HCT116 (cell line): ENCODE results near the gene TNFRSF21. TPM values are rescaled to one million over a fixed set of nuclear protein-coding genes. Genes with fewer than 3 reads are reported as not detected.

ENCODE experiments used
- ATAC-seq: fragments of 200-7000 bp; cut with Tn5 transposase; 2 replicates; pipeline ENCODE4 v1.9.1; 2020; ENCODE audit warnings: mild to moderate bottlenecking, moderate library complexity
- BruUV-seq: library from RNA; stranded (reverse); fragments of 400-500 nt; replicated peaks from 2 replicates; lab custom pipeline; 2021; lab: Mats Ljungman, UMichigan
- CTCF ChIA-PET: fragments of 300-600 bp; sonication (Branson Sonifier 250); formaldehyde crosslinking; loops from one replicate; lab custom pipeline; 2021; ENCODE audit warnings: antibody characterized with exemption; lab: Charles Lee
- POLR2A ChIA-PET: fragments of 300-600, 350-600 bp; sonication (Branson Sonifier 250); formaldehyde crosslinking; loops from one replicate; lab custom pipeline; 2021; ENCODE audit warnings: antibody characterized with exemption; lab: Charles Lee
- RAD21 ChIA-PET, 2 experiments: fragments of 300-600 bp; sonication (Branson Sonifier 250); formaldehyde crosslinking; loops; one replicate each; lab custom pipeline; 2023; ENCODE audit warnings: low total read pairs in 2 of 2; ENCODE audit not compliant: uncharacterized antibody in 2 of 2, unreplicated experiment in 2 of 2, low non-redundant PET in 1 of 2; lab: Charles Lee
- DNase-seq: peaks from one replicate; pipeline ENCODE4 v3.0.0-alpha.2; 2010; ENCODE audit warnings: low read depth, low spot score
- H2AFZ ChIP-seq: fragments of 200-600 bp; shearing (Covaris generic), sonication (generic); 2 replicates; pipeline ENCODE4 v1.6.1; 2017; ENCODE audit warnings: low read depth, mixed run types, mixed read lengths, antibody characterized with exemption, low read length; ENCODE audit not compliant: poor library complexity, severe bottlenecking
- H3K27ac ChIP-seq: 2 replicates; pipeline ENCODE4 v1.5.1; 2012; ENCODE audit warnings: low read depth, low read length
- H3K27me3 ChIP-seq: fragments of 200-600 bp; sonication (generic); 2 replicates; pipeline ENCODE4 v1.6.1; 2016; ENCODE audit warnings: mixed run types, low read length, mixed read lengths; ENCODE audit not compliant: insufficient read depth
- H3K36me3 ChIP-seq, 2 experiments: fragments of 200-500 bp in 1 of 2; fragments of 200-600 bp in 1 of 2; sonication (Bioruptor generic) in 1 of 2; sonication (generic) in 1 of 2; 2 replicates each; pipeline versions ENCODE4 v1.5.1 to v1.6.1; 2014 to 2016; ENCODE audit warnings: low read length in 2 of 2, inconsistent platforms in 1 of 2, mixed read lengths in 1 of 2, mixed run types in 1 of 2; ENCODE audit not compliant: insufficient read depth in 2 of 2, control insufficient read depth in 1 of 2
- H3K4me1 ChIP-seq, 2 experiments: fragments of 200-600 bp in 1 of 2; sonication (generic) in 1 of 2; 2 replicates each; pipeline versions ENCODE4 v1.5.1 to v1.6.1; 2012 to 2017; ENCODE audit warnings: low read length in 2 of 2, inconsistent platforms in 1 of 2, mild to moderate bottlenecking in 1 of 2, mixed read lengths in 1 of 2, mixed run types in 1 of 2, moderate library complexity in 1 of 2; ENCODE audit not compliant: insufficient read depth in 2 of 2, control insufficient read depth in 1 of 2
- H3K4me2 ChIP-seq: fragments of 200-600 bp; sonication (generic); 2 replicates; pipeline ENCODE4 v1.6.1; 2017; ENCODE audit warnings: mixed run types, low read length, mixed read lengths
- H3K4me3 ChIP-seq, 2 experiments: fragments of 200-600 bp in 1 of 2; sonication (generic) in 1 of 2; replicated peaks in 1 of 2; 2 replicates each; pipeline ENCODE4 v1.5.1; 2011 to 2016; ENCODE audit warnings: low read length in 2 of 2, control low read depth in 1 of 2, low read depth in 1 of 2, mild to moderate bottlenecking in 1 of 2, mixed read lengths in 1 of 2, mixed run types in 1 of 2
- H3K79me2 ChIP-seq: fragments of 200-600 bp; sonication (generic); 2 replicates; pipeline ENCODE4 v1.6.1; 2017; ENCODE audit warnings: mild to moderate bottlenecking, mixed run types, low read length, moderate library complexity, mixed read lengths; ENCODE audit not compliant: insufficient read depth
- H3K9ac ChIP-seq: fragments of 200-600 bp; sonication (generic); 2 replicates; pipeline ENCODE4 v1.6.1; 2016; ENCODE audit warnings: low read length, mixed read lengths
- H3K9me2 ChIP-seq: fragments of 200-600 bp; sonication (generic), shearing (Covaris generic); 2 replicates; pipeline ENCODE4 v1.6.1; 2017; ENCODE audit warnings: mixed run types, mild to moderate bottlenecking, moderate library complexity; ENCODE audit not compliant: insufficient read depth
- H3K9me3 ChIP-seq, 2 experiments: fragments of 200-500 bp in 1 of 2; fragments of 200-600 bp in 1 of 2; sonication (Bioruptor generic) in 1 of 2; sonication (generic) in 1 of 2; 2 replicates each; pipeline ENCODE4 v1.6.1; 2014 to 2017; ENCODE audit warnings: low read length in 2 of 2, mixed read lengths in 2 of 2, inconsistent platforms in 1 of 2, low read depth in 1 of 2, mild to moderate bottlenecking in 1 of 2, mixed run types in 1 of 2, moderate library complexity in 1 of 2; ENCODE audit not compliant: control insufficient read depth in 1 of 2, insufficient read depth in 1 of 2
- H4K20me1 ChIP-seq: fragments of 200-600 bp; sonication (generic), shearing (Covaris generic); 2 replicates; pipeline ENCODE4 v1.6.1; 2017; ENCODE audit warnings: mixed run types, mild to moderate bottlenecking, moderate library complexity; ENCODE audit not compliant: insufficient read depth
- CBX3 ChIP-seq: IDR thresholded peaks from 2 replicates; pipeline ENCODE4 v1.6.1; 2012; ENCODE audit warnings: low read depth
- CEBPB ChIP-seq: IDR thresholded peaks from 2 replicates; pipeline ENCODE4 v1.6.1; 2012; ENCODE audit warnings: low read depth
- CTCF ChIP-seq, 3 experiments: fragments of 200-600 bp in 1 of 3; sonication (generic) in 1 of 3; IDR thresholded peaks in 2 of 3; conservative IDR thresholded peaks in 1 of 3; 2 replicates each; pipeline ENCODE4 v1.5.1; 2012 to 2017; ENCODE audit warnings: low read depth in 2 of 3, low read length in 2 of 3, antibody characterized with exemption in 1 of 3, borderline replicate concordance in 1 of 3, control low read depth in 1 of 3, mild to moderate bottlenecking in 1 of 3, mixed read lengths in 1 of 3, mixed run types in 1 of 3, moderate library complexity in 1 of 3; ENCODE audit not compliant: insufficient read depth in 1 of 3
- EGR1 ChIP-seq: IDR thresholded peaks from 2 replicates; pipeline ENCODE4 v1.6.1; 2012; ENCODE audit warnings: low read depth
- ELF1 ChIP-seq: IDR thresholded peaks from 2 replicates; pipeline ENCODE4 v1.6.1; 2012; ENCODE audit warnings: low read depth, borderline replicate concordance
- EZH2 ChIP-seq: fragments of 200-600 bp; sonication (generic); IDR thresholded peaks from 2 replicates; pipeline ENCODE4 v1.6.1; 2017; ENCODE audit warnings: antibody characterized with exemption, mixed run types
- EZH2phosphoT487 ChIP-seq: fragments of 200-600 bp; IDR thresholded peaks from 2 replicates; pipeline ENCODE4 v1.6.1; 2018; ENCODE audit warnings: antibody characterized with exemption, borderline replicate concordance
- FOSL1 ChIP-seq: IDR thresholded peaks from 2 replicates; pipeline ENCODE4 v1.6.1; 2012; ENCODE audit warnings: low read depth
- POLR2AphosphoS5 ChIP-seq: IDR thresholded peaks from 2 replicates; pipeline ENCODE4 v1.6.1; 2011; ENCODE audit warnings: mild to moderate bottlenecking, low read depth, low read length, moderate library complexity
- RAD21 ChIP-seq: IDR thresholded peaks from 2 replicates; pipeline ENCODE4 v1.6.1; 2012; ENCODE audit warnings: low read depth, mild to moderate bottlenecking
- SIN3A ChIP-seq: IDR thresholded peaks from 2 replicates; pipeline ENCODE4 v1.6.1; 2012; ENCODE audit warnings: low read depth
- TCF7L2 ChIP-seq: IDR thresholded peaks from 2 replicates; pipeline ENCODE4 v1.7.0; 2011; ENCODE audit warnings: borderline replicate concordance, inconsistent platforms; ENCODE audit not compliant: insufficient read depth, insufficient read length; ENCODE audit errors: extremely low read depth
- ZFX ChIP-seq: fragments of 450-650 bp; IDR thresholded peaks from 2 replicates; pipeline ENCODE4 v1.6.1; 2017
- ZNF274 ChIP-seq: fragments of 200-500 bp; sonication (Bioruptor generic); IDR thresholded peaks from 2 replicates; pipeline ENCODE4 v1.6.1; 2014; ENCODE audit warnings: mild to moderate bottlenecking, low read depth, low read length, inconsistent platforms
- intact Hi-C: fragments of 100-400 bp; cut with micrococcal nuclease; formaldehyde crosslinking; loops from 2 replicates; pipeline ENCODE4 v1.10.0; 2022
- total RNA-seq: library from RNA; stranded (reverse); gene quantifications from one replicate; pipeline ENCODE4 v1.2.1, GENCODE V29; 2021; ENCODE audit not compliant: unreplicated experiment
- TF ChIP-seq, protein P1 (sequence below): IDR thresholded peaks from 2 replicates; pipeline ENCODE4 v1.6.1; 2012

The TNFRSF21 gene
- total RNA-seq, 1 experiment from 2014 or later: 48.3 TPM

DNA sequence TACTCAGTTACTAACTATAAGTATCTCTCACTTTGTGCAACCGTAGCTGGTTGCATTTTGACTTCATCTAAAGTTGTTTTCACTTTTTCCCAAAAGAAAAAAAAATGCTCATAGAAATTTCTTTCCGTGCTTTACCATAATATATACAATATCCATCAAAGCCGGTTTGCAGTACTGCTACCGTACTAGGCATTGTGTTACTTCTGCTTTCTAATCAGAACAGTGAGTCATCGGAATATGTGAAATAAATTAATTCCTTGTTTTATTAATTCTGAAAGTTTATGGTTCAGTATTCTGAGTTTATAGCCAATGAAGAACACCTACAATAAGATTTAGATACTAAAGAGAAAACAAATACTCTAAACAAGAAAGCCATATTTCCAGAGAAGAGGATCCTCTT lies 72.5 kb downstream of the TNFRSF21 start:
- ChIA-PET RAD21 (no interaction called here), POLR2A (no interaction called here), CTCF (no interaction called here)
- Histone ChIP-seq H3K4me3 (no peak overlapping the region), H3K9me2 (no peaks in the 10 kb centered on the region), H2AFZ (no peak overlapping the region), H3K27me3 (no peaks in the 10 kb centered on the region), H4K20me1 (no peaks in the 10 kb centered on the region), H3K9ac (no peak overlapping the region), H3K27ac (no peak overlapping the region), H3K9me3 (no peaks in the 10 kb centered on the region), H3K4me2 (no peak overlapping the region), H3K79me2 (peaks cover 51% of the 10 kb centered on the region), H3K4me1 (peaks cover 5 to 10% of the 10 kb centered on the region in 2 experiments), H3K36me3 (peaks cover 7 to 9% of the 10 kb centered on the region in 2 experiments; a peak in 3 of 4 replicates)
- ATAC-seq (no peak), DNase-seq (no peak)
- BruUV-seq: no TSS peak
- intact Hi-C loops: no loop called here
- no peak for TF ChIP-seq FOSL1
- no peak for TF ChIP-seq SIN3A
- no peak for TF ChIP-seq CBX3
- TF ChIP-seq, protein P1, sequence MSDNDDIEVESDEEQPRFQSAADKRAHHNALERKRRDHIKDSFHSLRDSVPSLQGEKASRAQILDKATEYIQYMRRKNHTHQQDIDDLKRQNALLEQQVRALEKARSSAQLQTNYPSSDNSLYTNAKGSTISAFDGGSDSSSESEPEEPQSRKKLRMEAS: no peak
- TF ChIP-seq CTCF (IDR thresholded peaks at IDR 0.05 in 2 of 3, conservative IDR thresholded peaks at IDR 0.05 in 1 of 3; ENCODE audit: borderline replicate concordance in 1 of 3, insufficient read depth in 1 of 3, low read depth in 2 of 3, low read length in 2 of 3): no peak
- no peak for TF ChIP-seq EZH2phosphoT487
- no peak for TF ChIP-seq RAD21
- TF ChIP-seq EZH2: no peak
- TF ChIP-seq ELF1: no peak
- no peak for TF ChIP-seq ZNF274
- TF ChIP-seq CEBPB: no peak
- TF ChIP-seq EGR1: no peak
- TF ChIP-seq POLR2AphosphoS5: no peak
- TF ChIP-seq TCF7L2: no peak
- no peak for TF ChIP-seq ZFX
